ENCODE results near the gene CELF2. TPM values are rescaled to one million over a fixed set of nuclear protein-coding genes. Genes with fewer than 3 reads are reported as not detected.

The CELF2 gene
- total RNA-seq, 4 donors from 2014 or later, result 28.7 to 55.4 (median 35.0) TPM

DNA sequence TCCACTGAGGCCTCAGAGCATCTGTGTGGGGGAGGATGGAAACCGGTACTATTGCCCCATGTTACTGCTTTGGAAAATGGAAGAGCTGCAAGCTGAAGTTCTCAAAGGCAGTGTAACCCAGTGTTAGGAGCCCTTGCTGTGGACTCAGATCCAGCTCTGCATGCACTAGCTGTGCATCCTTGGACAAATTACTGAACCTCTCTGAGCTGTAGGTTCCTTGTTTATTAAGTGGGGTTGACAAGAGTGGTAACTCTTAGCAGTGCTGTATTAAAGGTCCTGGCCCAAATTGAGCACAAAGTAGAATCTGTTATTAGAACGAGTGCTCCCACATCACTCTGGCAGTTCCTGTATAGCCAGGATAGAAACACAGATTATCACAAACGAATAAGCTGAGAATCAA is 359.6 kb downstream of the CELF2 start:
- Histone ChIP-seq H3K4me1 (no peaks in the 10 kb centered on the region), H3K27me3 (no peaks in the 10 kb centered on the region), H3K4me3 (replicated peaks in 1 of 3) (no peak overlapping the region), H3K27ac (no peak overlapping the region), H3K36me3 (no peaks in the 10 kb centered on the region), H3K9me3 (no peaks in the 10 kb centered on the region)
- no peak for DNase-seq
- intact Hi-C loops (cut with DNase I), result no loop called here
- TF ChIP-seq, protein P1, sequence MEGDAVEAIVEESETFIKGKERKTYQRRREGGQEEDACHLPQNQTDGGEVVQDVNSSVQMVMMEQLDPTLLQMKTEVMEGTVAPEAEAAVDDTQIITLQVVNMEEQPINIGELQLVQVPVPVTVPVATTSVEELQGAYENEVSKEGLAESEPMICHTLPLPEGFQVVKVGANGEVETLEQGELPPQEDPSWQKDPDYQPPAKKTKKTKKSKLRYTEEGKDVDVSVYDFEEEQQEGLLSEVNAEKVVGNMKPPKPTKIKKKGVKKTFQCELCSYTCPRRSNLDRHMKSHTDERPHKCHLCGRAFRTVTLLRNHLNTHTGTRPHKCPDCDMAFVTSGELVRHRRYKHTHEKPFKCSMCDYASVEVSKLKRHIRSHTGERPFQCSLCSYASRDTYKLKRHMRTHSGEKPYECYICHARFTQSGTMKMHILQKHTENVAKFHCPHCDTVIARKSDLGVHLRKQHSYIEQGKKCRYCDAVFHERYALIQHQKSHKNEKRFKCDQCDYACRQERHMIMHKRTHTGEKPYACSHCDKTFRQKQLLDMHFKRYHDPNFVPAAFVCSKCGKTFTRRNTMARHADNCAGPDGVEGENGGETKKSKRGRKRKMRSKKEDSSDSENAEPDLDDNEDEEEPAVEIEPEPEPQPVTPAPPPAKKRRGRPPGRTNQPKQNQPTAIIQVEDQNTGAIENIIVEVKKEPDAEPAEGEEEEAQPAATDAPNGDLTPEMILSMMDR (IDR thresholded peaks at IDR 0.05), result no peak
- TF ChIP-seq POLR2A (IDR thresholded peaks at IDR 0.05), result no peak
- WGBS, 2 donors, result 79 to 93% methylated on average over 3 of the region's 3 CpGs

DNA sequence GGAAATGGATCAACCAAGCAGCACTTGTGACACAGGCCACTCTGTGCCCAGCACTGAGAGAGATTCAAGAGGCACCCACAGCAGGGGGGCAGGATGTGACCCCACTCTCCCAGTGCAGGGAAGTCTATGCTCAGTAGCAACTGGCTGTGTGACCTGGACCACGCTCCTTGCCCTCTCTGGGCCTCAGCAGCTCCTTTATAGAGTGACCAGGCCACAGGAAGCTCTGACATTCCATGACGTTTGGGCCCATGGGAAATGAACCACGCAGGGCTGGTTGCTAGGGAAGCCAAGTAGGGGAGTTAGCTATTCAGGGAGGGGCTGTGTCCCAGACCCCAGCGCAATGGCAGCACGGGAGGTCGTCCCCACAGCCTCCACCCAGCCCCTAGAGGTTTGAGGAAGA is 361.2 kb downstream of the CELF2 start:
- Histone ChIP-seq H3K36me3 (no peaks in the 10 kb centered on the region), H3K4me3 (replicated peaks in 1 of 3) (no peak overlapping the region), H3K9me3 (no peaks in the 10 kb centered on the region), H3K27ac (no peak overlapping the region), H3K27me3 (no peaks in the 10 kb centered on the region), H3K4me1 (no peaks in the 10 kb centered on the region)
- no peak for DNase-seq
- WGBS, 2 donors, result 59 to 73% methylated on average over 3 to 6 of the region's 6 CpGs
- intact Hi-C loops (cut with DNase I), result no loop called here
- TF ChIP-seq, protein P1 (IDR thresholded peaks at IDR 0.05), result no peak
- TF ChIP-seq POLR2A (IDR thresholded peaks at IDR 0.05), result no peak

DNA sequence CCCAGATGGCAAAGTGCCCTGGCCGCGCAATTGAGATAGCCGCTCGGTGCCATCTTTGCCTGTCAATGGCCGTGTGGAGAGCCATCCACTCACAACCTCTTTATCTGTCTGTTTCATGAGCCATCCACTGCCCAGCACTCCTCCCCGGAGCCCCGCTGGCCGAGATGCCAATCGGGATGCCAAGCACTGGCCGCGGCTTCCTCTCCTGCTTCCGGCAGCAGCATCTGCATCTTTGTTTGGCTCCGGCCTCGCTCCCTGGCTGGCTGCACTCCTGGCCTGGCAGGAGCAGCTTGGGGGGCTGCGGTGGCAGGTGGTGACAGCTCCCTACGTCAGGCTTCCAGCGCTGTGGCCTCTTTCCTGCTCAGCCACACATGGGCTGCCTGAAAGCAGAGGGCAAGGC is 362.1 kb downstream of the CELF2 start:
- WGBS, 2 donors, result 82 to 85% methylated on average over 15 to 16 of the region's 17 CpGs
- no peak overlapping the region for H3K27ac ChIP-seq
- TF ChIP-seq, protein P1 (IDR thresholded peaks at IDR 0.05), result no peak
- TF ChIP-seq POLR2A (IDR thresholded peaks at IDR 0.05), result no peak
- no peaks in the 10 kb centered on the region for H3K36me3 ChIP-seq
- no peaks in the 10 kb centered on the region for H3K9me3 ChIP-seq
- intact Hi-C loops (cut with DNase I), result no loop called here
- H3K27me3 ChIP-seq, result no peaks in the 10 kb centered on the region
- no peaks in the 10 kb centered on the region for H3K4me1 ChIP-seq
- no peak overlapping the region for H3K4me3 ChIP-seq (replicated peaks in 1 of 3)
- DNase-seq, result no peak

DNA sequence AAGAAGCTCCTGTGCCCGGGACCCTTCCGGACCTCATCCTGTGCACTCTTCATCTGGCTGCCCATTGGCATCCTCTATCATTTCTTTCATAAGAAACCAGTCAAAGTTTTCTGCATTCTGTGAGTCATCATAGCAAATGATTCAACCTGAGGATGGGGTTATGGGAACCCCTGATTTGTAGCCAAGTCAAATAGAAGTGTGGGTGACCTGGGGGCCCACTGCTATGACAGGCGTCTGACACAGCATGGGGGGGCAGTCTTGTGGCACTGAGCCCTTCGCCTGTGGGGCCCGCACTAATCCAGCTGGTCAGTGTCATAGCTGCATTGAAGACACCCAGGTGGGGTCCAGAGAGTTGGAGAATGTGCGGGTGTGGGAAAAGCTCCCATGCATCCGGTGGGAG is 363.4 kb downstream of the CELF2 start:
- DNase-seq, result no peak
- intact Hi-C loops (cut with DNase I), result no loop called here
- 88 to 92% methylated on average over 7 of the region's 7 CpGs for WGBS, 2 donors

DNA sequence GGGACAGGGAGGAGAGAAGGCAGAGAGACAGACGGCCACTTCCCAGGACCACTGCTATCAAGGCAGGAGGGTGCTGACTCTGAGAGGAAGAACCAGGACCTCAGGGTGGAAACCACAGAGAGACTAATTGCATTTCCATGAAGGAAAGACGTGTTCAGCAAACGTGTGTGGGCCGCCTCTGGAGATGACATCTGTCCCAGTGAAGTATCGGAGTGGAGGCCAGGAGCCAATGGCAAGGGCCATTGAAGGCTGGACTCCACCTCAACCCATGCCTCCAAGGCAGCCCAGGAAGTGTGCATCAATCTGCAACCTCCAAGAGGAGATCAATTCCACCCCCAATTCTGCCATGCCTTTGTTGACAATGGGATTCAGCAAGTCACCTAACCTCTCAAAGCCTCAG is 363.8 kb downstream of the CELF2 start:
- intact Hi-C loops (cut with DNase I), result no loop called here
- WGBS, 2 donors, result 84 to 89% methylated on average over 5 of the region's 5 CpGs

More for the DNA sequence above, 363.4 kb downstream of the CELF2 start:
- H3K27ac ChIP-seq, result no peak overlapping the region
- H3K4me1 ChIP-seq, result no peaks in the 10 kb centered on the region
- no peaks in the 10 kb centered on the region for H3K36me3 ChIP-seq
- no peaks in the 10 kb centered on the region for H3K9me3 ChIP-seq
- H3K27me3 ChIP-seq, result no peaks in the 10 kb centered on the region
- no peak overlapping the region for H3K4me3 ChIP-seq (replicated peaks in 1 of 3)
- TF ChIP-seq POLR2A (IDR thresholded peaks at IDR 0.05), result no peak
- TF ChIP-seq, protein P1 (IDR thresholded peaks at IDR 0.05), result no peak

More for the DNA sequence above, 363.8 kb downstream of the CELF2 start:
- Histone ChIP-seq H3K4me1 (no peaks in the 10 kb centered on the region), H3K4me3 (replicated peaks in 1 of 3) (no peak overlapping the region), H3K36me3 (no peaks in the 10 kb centered on the region), H3K9me3 (no peaks in the 10 kb centered on the region), H3K27ac (no peak overlapping the region), H3K27me3 (no peaks in the 10 kb centered on the region)
- DNase-seq, result no peak
- TF ChIP-seq, protein P1 (IDR thresholded peaks at IDR 0.05), result no peak
- TF ChIP-seq POLR2A (IDR thresholded peaks at IDR 0.05), result no peak

Data from thyroid gland (tissue), 4 donors.